AG10803 (cell line): ENCODE results near the gene CHTF8.

Experiments used
- DNase-seq: peaks from one replicate; pipeline ENCODE4 v3.0.0; 2010; ENCODE audit warnings: low read depth
- H3K4me3 ChIP-seq: 2 replicates; pipeline ENCODE4 v1.5.1; 2011; ENCODE audit warnings: mild to moderate bottlenecking, low read length, control low read depth
- CTCF ChIP-seq: conservative IDR thresholded peaks from 2 replicates; pipeline ENCODE4 v1.5.1; 2011; ENCODE audit warnings: mild to moderate bottlenecking, low read length, control low read depth, inconsistent platforms

CHTF8 gene

GRCh38 chr16:69089091-69089910, 43.1 kb downstream of the CHTF8 start:
- DNase-seq, result no peak

GRCh38 chr16:69088684-69089083, 43.7 kb downstream of the CHTF8 start:
- no peak for TF ChIP-seq CTCF
- H3K4me3 ChIP-seq, result no peak overlapping the region
- DNase-seq, result no peak

More at GRCh38 chr16:69089091-69089910, 43.1 kb downstream of the CHTF8 start:
- TF ChIP-seq CTCF, result no peak
- no peak overlapping the region for H3K4me3 ChIP-seq

- no peak for TF ChIP-seq CTCF
- no peak overlapping the region for H3K4me3 ChIP-seq
- no peak for DNase-seq
Observed at GRCh38 chr16:69087161-69087581, 45.2 kb downstream of the CHTF8 start.

DNA sequence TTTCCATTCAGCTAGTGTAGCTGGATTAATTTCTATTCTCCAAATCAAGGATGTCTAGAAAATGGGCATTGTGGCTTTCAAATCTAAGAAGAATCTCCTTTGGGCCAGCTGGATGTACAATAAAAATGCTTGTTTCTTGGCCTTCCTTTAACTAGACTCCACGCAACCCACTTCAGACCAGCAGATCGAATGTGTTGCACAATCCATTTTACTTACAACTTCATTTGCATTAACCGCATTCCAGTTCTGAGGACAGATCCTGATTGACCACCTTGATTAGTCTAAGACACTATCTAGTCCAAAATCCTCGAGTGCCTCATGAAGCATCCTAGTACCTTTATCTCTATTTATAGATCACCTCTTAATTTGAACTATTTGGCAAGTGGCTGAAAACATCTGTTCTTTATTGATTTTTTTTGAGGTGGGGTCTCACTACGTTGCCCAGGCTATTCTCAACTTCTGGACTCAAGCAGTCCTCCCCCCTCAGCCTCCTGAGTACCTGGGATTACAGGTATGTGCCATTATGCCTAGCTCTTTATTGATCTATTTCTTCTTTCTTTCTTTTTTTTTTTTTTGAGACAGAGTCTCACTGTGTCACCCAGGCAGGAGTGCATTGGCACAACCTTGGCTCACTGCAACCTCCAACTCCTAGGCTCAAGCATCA, 47.2 kb downstream of the CHTF8 start:
- H3K4me3 ChIP-seq, result no peak overlapping the region
- TF ChIP-seq CTCF, result no peak
- no peak for DNase-seq

DNA sequence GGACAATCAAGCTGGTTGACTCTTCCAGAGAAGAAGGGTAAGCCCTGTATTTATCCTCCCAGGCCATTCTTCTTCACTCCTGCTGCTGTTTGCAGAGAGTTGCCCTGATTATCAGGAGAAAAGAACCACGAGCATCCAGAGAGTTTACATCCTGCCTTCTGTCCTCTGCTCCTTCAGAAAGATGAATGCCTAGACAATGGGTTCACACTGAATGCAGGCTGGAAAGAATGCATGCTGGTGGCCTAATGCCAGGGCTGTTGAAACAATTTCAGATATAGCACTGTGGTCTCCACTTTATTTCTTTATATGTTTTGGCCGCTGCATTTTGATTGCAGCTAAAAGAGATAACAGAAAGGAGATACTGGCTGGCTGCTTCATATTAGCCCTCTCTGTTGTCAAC, 48.1 kb downstream of the CHTF8 start:
- no peak overlapping the region for H3K4me3 ChIP-seq
- no peak for TF ChIP-seq CTCF
- peak; percentile 55 for DNase-seq

GRCh38 chr16:69083306-69083941, 49.0 kb downstream of the CHTF8 start:
- TF ChIP-seq CTCF, result no peak
- no peak overlapping the region for H3K4me3 ChIP-seq
- DNase-seq, result no peak
